ENCODE results near the gene RPL41.

GRCh38 chr12:56110571-56110970 lies 5.9 kb upstream of the RPL41 start:
- TF ChIP-seq CTCF (IDR thresholded peaks at IDR 0.05; ENCODE audit: insufficient read depth, low read depth, low read length) (no peak), EZH2 (IDR thresholded peaks at IDR 0.05; ENCODE audit: insufficient read depth, low read length) (no peak)
